H1 (cell line): ENCODE measurements around the gene HAS3. TPM values are rescaled to one million over a fixed set of nuclear protein-coding genes. Genes with fewer than 3 reads are reported as not detected.
A peak's percentile ranks its signal among the peaks of the same experiment; 100 is the strongest.

ENCODE experiments used
- ATF2 ChIP-seq: IDR thresholded peaks from 2 replicates; pipeline ENCODE4 v1.6.1; 2012; ENCODE audit warnings: low read length, inconsistent platforms
- BACH1 ChIP-seq: IDR thresholded peaks from 2 replicates; pipeline ENCODE4 v1.6.1; 2012; ENCODE audit warnings: low read length, improper control_type of control experiment
- CBX8 ChIP-seq: fragments of 300-800, 300-1000 bp; sonication (generic); IDR thresholded peaks from 2 replicates; pipeline ENCODE4 v1.7.1; 2016; ENCODE audit warnings: low read depth, low read length, borderline replicate concordance
- E2F6 ChIP-seq: IDR thresholded peaks from 2 replicates; pipeline ENCODE4 v1.6.1; 2012; ENCODE audit warnings: inconsistent platforms
- EP300 ChIP-seq, 2 experiments: IDR thresholded peaks; 1 replicate in 1 of 2; 2 replicates in 1 of 2; pipeline ENCODE4 v1.6.1; 2011 to 2012; ENCODE audit warnings: low read depth in 2 of 2, low read length in 2 of 2, mild to moderate bottlenecking in 2 of 2, borderline replicate concordance in 1 of 2, inconsistent platforms in 1 of 2, moderate library complexity in 1 of 2
- GABPA ChIP-seq: IDR thresholded peaks from 2 replicates; pipeline ENCODE4 v1.6.1; 2011; ENCODE audit warnings: mild to moderate bottlenecking, low read length, moderate library complexity, borderline replicate concordance; ENCODE audit not compliant: insufficient read depth
- JUN ChIP-seq: IDR thresholded peaks from 2 replicates; pipeline ENCODE4 v1.6.1; 2011; ENCODE audit warnings: low read depth, mild to moderate bottlenecking, improper control_type of control experiment, low read length
- JUND ChIP-seq: IDR thresholded peaks from 2 replicates; pipeline ENCODE4 v1.6.1; 2011; ENCODE audit warnings: mild to moderate bottlenecking, improper control_type of control experiment, low read length
- KDM5A ChIP-seq: fragments of 200-600 bp; IDR thresholded peaks from 2 replicates; pipeline ENCODE4 v1.7.1; 2012; ENCODE audit warnings: mild to moderate bottlenecking, low read length, inconsistent platforms, mixed read lengths
- NANOG ChIP-seq: IDR thresholded peaks from 2 replicates; pipeline ENCODE4 v1.6.1; 2011; ENCODE audit warnings: low read length, low read depth, mild to moderate bottlenecking, inconsistent platforms; ENCODE audit not compliant: insufficient read depth, poor library complexity, severe bottlenecking
- NRF1 ChIP-seq: IDR thresholded peaks from 2 replicates; pipeline ENCODE4 v1.6.1; 2011; ENCODE audit warnings: mild to moderate bottlenecking, low read depth, low read length, improper control_type of control experiment
- POLR2AphosphoS5 ChIP-seq: IDR thresholded peaks from 2 replicates; pipeline ENCODE4 v1.6.1; 2011; ENCODE audit warnings: low read depth, low read length
- RAD21 ChIP-seq, 2 experiments: IDR thresholded peaks in 1 of 2; conservative IDR thresholded peaks in 1 of 2; 2 replicates each; pipeline ENCODE4 v1.6.1; 2011; ENCODE audit warnings: low read depth in 2 of 2, low read length in 2 of 2, improper control_type of control experiment in 1 of 2, inconsistent platforms in 1 of 2, mild to moderate bottlenecking in 1 of 2, moderate library complexity in 1 of 2
- RBBP5 ChIP-seq: IDR thresholded peaks from 2 replicates; pipeline ENCODE4 v1.7.1; 2012; ENCODE audit warnings: low read depth, mild to moderate bottlenecking, inconsistent platforms, low read length, moderate library complexity, borderline replicate concordance
- SAP30 ChIP-seq: fragments of 300-600 bp; sonication (generic); IDR thresholded peaks from 2 replicates; pipeline ENCODE4 v1.7.1; 2012; ENCODE audit warnings: low read length, moderate library complexity, mild to moderate bottlenecking, inconsistent platforms; ENCODE audit not compliant: insufficient read depth, insufficient replicate concordance
- SIRT6 ChIP-seq: IDR thresholded peaks from one replicate; pipeline ENCODE4 v1.7.1; 2012; ENCODE audit warnings: low read length, inconsistent platforms
- SP2 ChIP-seq: IDR thresholded peaks from 2 replicates; pipeline ENCODE4 v1.6.1; 2012; ENCODE audit warnings: mild to moderate bottlenecking, low read length, inconsistent platforms
- SP4 ChIP-seq: IDR thresholded peaks from 2 replicates; pipeline ENCODE4 v1.6.1; 2012; ENCODE audit warnings: low read length, inconsistent platforms
- SRF ChIP-seq: IDR thresholded peaks from 2 replicates; pipeline ENCODE4 v1.6.1; 2011; ENCODE audit warnings: mild to moderate bottlenecking, low read depth, low read length, moderate library complexity
- TAF7 ChIP-seq: optimal IDR thresholded peaks from 2 replicates; pipeline ENCODE3; 2011; ENCODE audit warnings: low read depth, mild to moderate bottlenecking, inconsistent platforms, low read length, moderate library complexity, borderline replicate concordance
- USF2 ChIP-seq: IDR thresholded peaks from 2 replicates; pipeline ENCODE4 v1.6.1; 2011; ENCODE audit warnings: low read length, improper control_type of control experiment
- polyA plus RNA-seq, 7 experiments: library from polyadenylated mRNA; depleted of rRNA in 3 of 7; stranded (reverse) in 5 of 7; unstranded in 2 of 7; fragments of >200 nt in 5 of 7; fragments of 200-250 nt in 2 of 7; gene quantifications; 1 replicate in 5 of 7; 2 replicates in 1 of 7; 4 replicates in 1 of 7; pipeline versions ENCODE4 v1.2.1 to v1.2.3, GENCODE V29; 2011 to 2013; ENCODE audit warnings: missing spikeins in 2 of 7, mixed read lengths in 2 of 7
- total RNA-seq: library from RNA; stranded (reverse); fragmentation: NEBNext Ultra II Directional; extraction: Animal tissue kit (Norgen Biotek cat#: 25700); gene quantifications from 2 replicates; pipeline ENCODE4 v1.2.1, GENCODE V29; 2021

Gene HAS3
- total and polyA plus RNA-seq, 2 of the 8 experiments (the other 6 are each of a cell fraction or from before 2014, with no cell fraction given) = 32.1 to 69.6 TPM

- TF ChIP-seq BACH1 (no peak), CBX8 (no peak), SIRT6 (no peak), ATF2 (no peak), E2F6 (no peak), RBBP5 (peak; percentile 3; the same call in 1 of the 2 replicates), SP4 (no peak), NRF1 (no peak), JUND (no peak), EP300 (IDR thresholded peaks at IDR 0.05; ENCODE audit: borderline replicate concordance in 1 of 2, low read depth in 2 of 2, low read length in 2 of 2) (no peak; a peak in 1 of 3 replicates), GABPA (no peak), TAF7 (peak; percentile 10), NANOG (no peak), JUN (no peak), SP2 (no peak), SRF (no peak), KDM5A (no peak), POLR2AphosphoS5 (peak; percentile 83), SAP30 (no peak), RAD21 (IDR thresholded peaks at IDR 0.05 in 1 of 2, conservative IDR thresholded peaks at IDR 0.05 in 1 of 2; ENCODE audit: low read depth in 2 of 2, low read length in 2 of 2) (no peak), USF2 (no peak)
These were observed 26.5 kb downstream of the HAS3 start (continued) for GRCh38 chr16:69131839-69132423.
